Right lobe of liver (tissue), 4 donors: ENCODE measurements around the gene ABCB8.

ENCODE experiments used
- CTCF ChIP-seq, 4 donors: fragments of 200-600 bp in 3 of 4; fragments of 450-650 bp in 1 of 4; IDR thresholded peaks; one replicate each; pipeline versions ENCODE4 v1.5.1 to v1.8.0; 2016 to 2022; ENCODE audit warnings: antibody characterized with exemption in 4 of 4, mild to moderate bottlenecking in 2 of 4
- POLR2A ChIP-seq: fragments of 450-650 bp; IDR thresholded peaks from one replicate; pipeline ENCODE4 v1.6.1; 2017; ENCODE audit warnings: antibody characterized with exemption, mild to moderate bottlenecking
- donor health status: DM: no; HTN: no; CAD: no.
- donor health status: DM: no; HTN: no; CAD: no.
- donor health status: DM: no; HTN: yes; CAD: no.

GRCh38 chr7:151087245-151088018, 59.2 kb downstream of the ABCB8 start:
- TF ChIP-seq POLR2A (peak; percentile 89), CTCF (IDR thresholded peaks at IDR 0.05) (peak; percentile 23 to 50 (median 36))
